Natural killer cell treated with Interleukin-12 subunit alpha and Interleukin-12 subunit beta and Interleukin-15 and Interleukin-18, amount 100 ng/mL, for 72 hours (primary cell): ENCODE data around the gene ALOX15B. TPM values are rescaled to one million over a fixed set of nuclear protein-coding genes. Genes with fewer than 3 reads are reported as not detected.
"Not testable (repeated sequence)": the region's sequence is repeated elsewhere in the genome, so short reads cannot be mapped to it uniquely, and the experiment has no call there.

ENCODE experiments used
- ATAC-seq, 2 donors: fragments of 150-1000 bp; cut with Tn5 transposase in 1 of 2; sonication (Bioruptor Pico), chemical (Tn5 transposase) in 1 of 2; 2 replicates each; pipeline ENCODE4 v1.10.0; 2021
- DNase-seq: peaks from one replicate; pipeline ENCODE4 v3.0.0; 2022; ENCODE audit warnings: low spot score
- H3K27ac Mint-ChIP-seq, 2 donors: 1 replicate in 1 of 2; 2 replicates in 1 of 2; pipeline ENCODE4 v1.8.0; 2022; ENCODE audit warnings: mixed read lengths in 2 of 2, mild to moderate bottlenecking in 1 of 2, moderate library complexity in 1 of 2
- H3K27me3 Mint-ChIP-seq, 2 donors: 1 replicate in 1 of 2; 2 replicates in 1 of 2; pipeline ENCODE4 v1.8.0; 2022; ENCODE audit warnings: mixed read lengths in 2 of 2
- H3K36me3 Mint-ChIP-seq: one replicate; pipeline ENCODE4 v1.8.0; 2022; ENCODE audit warnings: mixed read lengths
- H3K4me1 Mint-ChIP-seq, 2 donors: 1 replicate in 1 of 2; 2 replicates in 1 of 2; pipeline ENCODE4 v1.8.0; 2022; ENCODE audit warnings: low read depth in 2 of 2, mixed read lengths in 2 of 2, mild to moderate bottlenecking in 1 of 2
- H3K4me3 Mint-ChIP-seq: one replicate; pipeline ENCODE4 v1.8.0; 2022; ENCODE audit warnings: mixed read lengths
- H3K9me3 Mint-ChIP-seq: 2 replicates; pipeline ENCODE4 v1.8.0; 2022; ENCODE audit warnings: mixed read lengths
- total RNA-seq, 2 donors: library from RNA; stranded (reverse); gene quantifications; one replicate each; pipeline ENCODE4 v1.2.3, GENCODE V29; 2022

ALOX15B gene
- total RNA-seq, 2 donors from 2014 or later, result not detected

- DNase-seq (peak; percentile 87), ATAC-seq (peak; percentile 88 to 90)
- peak overlapping the region; percentile 55 to 86 for H3K27ac Mint-ChIP-seq
Measured at GRCh38 chr17:8056232-8056975, 17.5 kb downstream of the ALOX15B start.

GRCh38 chr17:8056976-8057625, 18.2 kb downstream of the ALOX15B start:
- peaks cover 23 to 27% of the 10 kb centered on the region in 2 donors for H3K27me3 Mint-ChIP-seq
- H3K4me1 Mint-ChIP-seq, result peaks cover 26 to 30% of the 10 kb centered on the region in 2 donors
- ATAC-seq (no peak), DNase-seq (no peak)
- no peaks in the 10 kb centered on the region for H3K9me3 Mint-ChIP-seq
- peak overlapping the region; percentile 64 for H3K4me3 Mint-ChIP-seq
- no peaks in the 10 kb centered on the region for H3K36me3 Mint-ChIP-seq
- peak overlapping the region; percentile 55 to 86 for H3K27ac Mint-ChIP-seq

More at GRCh38 chr17:8056232-8056975, 17.5 kb downstream of the ALOX15B start:
- Mint-ChIP-seq H3K36me3 (no peaks in the 10 kb centered on the region), H3K9me3 (no peaks in the 10 kb centered on the region), H3K27me3 (peaks cover 18 to 20% of the 10 kb centered on the region in 2 donors), H3K4me1 (peaks cover 26 to 30% of the 10 kb centered on the region in 2 donors), H3K4me3 (peak overlapping the region; percentile 64)

DNA sequence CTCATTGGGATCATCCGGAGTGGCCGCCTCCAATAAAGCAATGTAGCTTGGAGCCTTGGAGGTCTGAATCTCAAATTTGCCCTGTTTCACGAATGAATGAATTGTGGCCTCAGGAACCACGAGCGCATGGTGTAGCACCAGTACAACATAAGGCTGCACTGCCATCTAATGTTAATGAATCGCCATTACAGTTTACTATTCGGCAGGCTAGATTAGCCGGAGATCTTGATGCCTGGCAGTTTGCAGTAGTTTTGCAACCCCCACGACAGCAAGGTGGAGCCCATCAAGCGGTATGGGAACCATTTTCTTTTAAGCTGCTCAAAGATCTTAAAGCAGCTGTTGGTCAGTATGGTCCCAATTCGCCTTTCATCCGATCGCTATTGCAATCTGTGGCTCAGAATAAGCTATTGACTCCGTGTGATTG, 18.8 kb downstream of the ALOX15B start:
- Mint-ChIP-seq H3K27me3 (peaks cover 27 to 33% of the 10 kb centered on the region in 2 donors), H3K36me3 (no peaks in the 10 kb centered on the region), H3K27ac (no peak overlapping the region), H3K4me3 (no peak overlapping the region), H3K4me1 (peaks cover 26 to 30% of the 10 kb centered on the region in 2 donors), H3K9me3 (no peaks in the 10 kb centered on the region)
- DNase-seq (peak; percentile 61), ATAC-seq (peak; percentile 76 to 84)

DNA sequence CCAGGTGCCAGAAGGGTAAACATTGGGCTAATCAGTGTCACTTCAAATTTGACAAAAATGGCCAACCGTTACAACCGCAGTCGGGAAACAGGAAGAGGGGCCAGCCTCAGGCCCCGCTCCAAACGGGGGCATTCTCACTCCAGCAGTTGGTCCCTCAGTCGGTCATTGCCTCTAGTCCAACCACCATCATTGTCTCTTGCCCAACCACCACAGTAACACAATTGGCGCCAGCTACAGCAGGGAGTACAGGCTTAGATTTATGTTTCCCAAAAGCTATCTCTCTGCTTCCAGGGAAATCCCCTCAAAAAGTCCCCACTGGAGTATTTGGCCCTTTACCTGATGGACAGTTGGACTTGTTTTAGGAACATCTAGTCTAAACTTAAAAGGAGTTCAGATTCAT, 20.3 kb downstream of the ALOX15B start:
- peaks cover 30 to 31% of the 10 kb centered on the region in 2 donors for H3K4me1 Mint-ChIP-seq
- H3K4me3 Mint-ChIP-seq, result no peak overlapping the region
- H3K27me3 Mint-ChIP-seq, result peaks cover 35 to 42% of the 10 kb centered on the region in 2 donors
- H3K9me3 Mint-ChIP-seq, result no peaks in the 10 kb centered on the region
- no peak overlapping the region for H3K27ac Mint-ChIP-seq
- DNase-seq, result peak; percentile 26
- H3K36me3 Mint-ChIP-seq, result no peaks in the 10 kb centered on the region
- ATAC-seq, result no peak

DNA sequence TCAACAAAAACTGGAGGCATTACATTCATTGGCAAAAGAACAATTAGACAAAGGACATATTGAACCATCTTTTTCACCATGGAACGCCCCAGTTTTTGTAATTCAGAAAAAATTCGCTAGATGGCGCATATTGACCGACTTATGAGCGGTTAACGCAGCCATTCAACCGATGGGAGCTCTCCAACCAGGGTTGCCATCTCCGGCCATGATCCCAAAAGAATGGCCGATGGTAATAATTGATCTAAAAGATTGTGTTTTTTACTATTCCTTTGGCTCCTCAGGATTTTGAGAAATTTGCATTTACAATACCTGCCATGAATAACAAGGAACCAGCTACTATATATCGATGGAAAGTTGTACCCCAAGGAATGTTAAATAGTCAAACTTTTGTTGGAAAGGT, 21.4 kb downstream of the ALOX15B start:
- Mint-ChIP-seq H3K27me3 (peaks cover 37 to 42% of the 10 kb centered on the region in 2 donors), H3K36me3 (no peaks in the 10 kb centered on the region), H3K27ac (peak overlapping the region in 1 of 2 donors; percentile 57), H3K4me1 (peaks cover 26 to 27% of the 10 kb centered on the region in 2 donors), H3K4me3 (no peak overlapping the region), H3K9me3 (no peaks in the 10 kb centered on the region)
- ATAC-seq, result no peak
- peak; percentile 65 for DNase-seq

DNA sequence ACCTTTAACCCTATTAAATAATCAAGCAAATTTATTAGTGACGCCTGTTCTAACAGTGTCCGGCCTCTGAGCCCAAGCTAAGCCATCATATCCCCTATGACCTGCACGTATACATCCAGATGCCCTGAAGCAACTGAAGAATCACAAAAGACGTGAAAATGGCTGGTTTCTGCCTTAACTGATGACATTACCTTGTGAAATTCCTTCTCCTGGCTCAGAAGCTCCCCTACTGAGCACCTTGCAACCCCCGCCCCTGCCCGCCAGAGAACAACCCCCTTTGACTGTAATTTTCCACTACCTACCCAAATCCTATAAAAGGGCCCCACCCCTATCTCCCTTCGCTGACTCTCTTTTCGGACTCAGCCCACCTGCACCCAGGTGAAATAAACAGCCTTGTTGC, 23.0 kb downstream of the ALOX15B start:
- peak; percentile 13 for DNase-seq
- not testable (repeated sequence) for H3K4me3 Mint-ChIP-seq, ATAC-seq, H3K36me3 Mint-ChIP-seq, H3K27ac Mint-ChIP-seq, H3K9me3 Mint-ChIP-seq
- Mint-ChIP-seq H3K27me3 (peaks cover 37 to 42% of the 10 kb centered on the region in 2 donors), H3K4me1 (peaks cover 13 to 15% of the 10 kb centered on the region in 2 donors)

DNA sequence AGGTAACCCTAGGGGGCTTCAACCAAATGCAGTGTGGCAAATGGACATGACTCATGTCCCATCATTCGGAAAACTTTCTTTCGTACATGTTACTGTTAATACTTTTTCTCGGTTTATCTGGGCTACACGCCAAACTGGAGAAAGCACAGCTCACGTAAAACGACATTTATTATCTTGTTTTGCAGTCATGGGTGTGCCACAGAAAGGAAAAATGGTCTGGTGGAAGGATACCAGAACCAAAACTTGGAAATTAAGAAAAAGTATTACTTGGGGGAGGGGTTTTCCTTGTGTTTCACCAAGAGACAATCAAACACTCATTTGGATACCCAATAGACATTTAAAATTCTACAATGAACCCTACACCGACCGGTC, 23.6 kb downstream of the ALOX15B start:
- no peak for ATAC-seq
- Mint-ChIP-seq H3K4me1 (peaks cover 8 to 9% of the 10 kb centered on the region in 2 donors), H3K27me3 (peaks cover 37 to 42% of the 10 kb centered on the region in 2 donors), H3K9me3 (no peaks in the 10 kb centered on the region), H3K27ac (no peak overlapping the region), H3K4me3 (peak overlapping the region; percentile 3), H3K36me3 (no peaks in the 10 kb centered on the region)
- DNase-seq, result no peak

GRCh38 chr17:8062807-8063483, 24.1 kb downstream of the ALOX15B start:
- H3K9me3 Mint-ChIP-seq, result no peaks in the 10 kb centered on the region
- H3K27me3 Mint-ChIP-seq, result peaks cover 37 to 42% of the 10 kb centered on the region in 2 donors
- DNase-seq (peak; percentile 26), ATAC-seq (no peak)
- H3K36me3 Mint-ChIP-seq, result no peaks in the 10 kb centered on the region
- H3K27ac Mint-ChIP-seq, result no peak overlapping the region
- H3K4me1 Mint-ChIP-seq, result peaks cover 4 to 5% of the 10 kb centered on the region in 2 donors
- peak overlapping the region; percentile 3 for H3K4me3 Mint-ChIP-seq

GRCh38 chr17:8063761-8064534, 25.1 kb downstream of the ALOX15B start:
- no peak overlapping the region for H3K27ac Mint-ChIP-seq
- H3K9me3 Mint-ChIP-seq, result no peaks in the 10 kb centered on the region
- ATAC-seq (no peak), DNase-seq (no peak)
- H3K27me3 Mint-ChIP-seq, result peaks cover 36 to 38% of the 10 kb centered on the region in 2 donors
- peaks cover under 1 to 5% of the 10 kb centered on the region in 2 donors for H3K4me1 Mint-ChIP-seq
- H3K4me3 Mint-ChIP-seq, result no peak overlapping the region
- H3K36me3 Mint-ChIP-seq, result no peaks in the 10 kb centered on the region

- Mint-ChIP-seq H3K4me3 (no peak overlapping the region), H3K36me3 (no peaks in the 10 kb centered on the region), H3K27me3 (peaks cover 30 to 35% of the 10 kb centered on the region in 2 donors), H3K9me3 (no peaks in the 10 kb centered on the region), H3K4me1 (peaks cover 0 to 5% of the 10 kb centered on the region in 2 donors), H3K27ac (no peak overlapping the region)
- DNase-seq (no peak), ATAC-seq (no peak)
Measured at GRCh38 chr17:8064561-8065019, 25.7 kb downstream of the ALOX15B start.

- H3K27ac Mint-ChIP-seq, result no peak overlapping the region
- no peak overlapping the region for H3K4me3 Mint-ChIP-seq
- peaks cover 20 to 22% of the 10 kb centered on the region in 2 donors for H3K27me3 Mint-ChIP-seq
Measured at GRCh38 chr17:8066841-8067775, 28.2 kb downstream of the ALOX15B start.

DNA sequence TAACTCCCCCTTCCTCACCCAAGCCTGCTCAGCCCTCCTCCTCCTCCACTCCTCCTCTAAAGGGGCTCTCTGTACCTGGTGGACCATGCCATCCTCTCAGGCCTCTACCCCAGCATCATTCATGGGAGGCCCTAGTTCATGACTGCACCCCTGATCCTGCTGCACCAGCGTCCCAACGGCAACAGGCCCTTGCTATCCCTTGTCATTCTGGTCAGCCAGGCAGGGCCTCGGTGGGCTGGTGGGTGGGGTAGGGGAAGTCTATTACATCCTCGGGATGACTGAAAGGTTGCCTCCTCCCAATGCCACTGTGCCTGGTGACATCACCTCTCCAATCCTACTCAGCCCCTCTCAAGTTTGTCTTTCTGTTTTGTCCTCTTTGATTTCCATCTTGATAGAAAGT, 28.9 kb downstream of the ALOX15B start:
- H3K27me3 Mint-ChIP-seq, result peaks cover 18 to 22% of the 10 kb centered on the region in 2 donors

More at GRCh38 chr17:8066841-8067775, 28.2 kb downstream of the ALOX15B start:
- Mint-ChIP-seq H3K36me3 (no peaks in the 10 kb centered on the region), H3K9me3 (no peaks in the 10 kb centered on the region), H3K4me1 (peaks cover 0 to 5% of the 10 kb centered on the region in 2 donors)
- DNase-seq, result no peak
- ATAC-seq, result no peak

More for the DNA sequence above, 28.9 kb downstream of the ALOX15B start:
- ATAC-seq, result no peak
- H3K36me3 Mint-ChIP-seq, result no peaks in the 10 kb centered on the region
- H3K4me3 Mint-ChIP-seq, result no peak overlapping the region
- H3K4me1 Mint-ChIP-seq, result peaks cover 5 to 10% of the 10 kb centered on the region in 2 donors
- no peaks in the 10 kb centered on the region for H3K9me3 Mint-ChIP-seq
- no peak overlapping the region for H3K27ac Mint-ChIP-seq
- no peak for DNase-seq
